ENCODE results near the gene MAT2A. TPM values are rescaled to one million over a fixed set of nuclear protein-coding genes. Genes with fewer than 3 reads are reported as not detected.
"Not testable (repeated sequence)": the region's sequence is repeated elsewhere in the genome, so short reads cannot be mapped to it uniquely, and the experiment has no call there.

Gene MAT2A
- total RNA-seq, 1 donor, result 124 TPM

- DNase-seq (ENCODE audit: low read depth), result no peak
- no peak overlapping the region for H3K4me3 ChIP-seq (ENCODE audit: low read depth, low read length)
- no peak for TF ChIP-seq CTCF (IDR thresholded peaks at IDR 0.05; ENCODE audit: insufficient read depth, low read depth, low read length)
Observed at GRCh38 chr2:85554980-85555612, 16.1 kb downstream of the MAT2A start.

- DNase-seq (ENCODE audit: low read depth), result no peak
- H3K4me3 ChIP-seq (ENCODE audit: low read depth, low read length), result no peak overlapping the region
- TF ChIP-seq CTCF (IDR thresholded peaks at IDR 0.05; ENCODE audit: insufficient read depth, low read depth, low read length), result no peak
Observed at GRCh38 chr2:85557130-85557529, 18.2 kb downstream of the MAT2A start.

GRCh38 chr2:85558160-85558559 is 19.2 kb downstream of the MAT2A start:
- H3K4me3 ChIP-seq (ENCODE audit: low read depth, low read length), result no peak overlapping the region
- no peak for TF ChIP-seq CTCF (IDR thresholded peaks at IDR 0.05; ENCODE audit: insufficient read depth, low read depth, low read length)
- DNase-seq (ENCODE audit: low read depth), result no peak

GRCh38 chr2:85560403-85560726 is 21.4 kb downstream of the MAT2A start:
- DNase-seq (ENCODE audit: low read depth), result not testable (repeated sequence)

GRCh38 chr2:85560812-85561279 is 21.9 kb downstream of the MAT2A start:
- H3K4me3 ChIP-seq (ENCODE audit: low read depth, low read length), result peak overlapping the region; percentile 72
- peak; percentile 24 for DNase-seq (ENCODE audit: low read depth)
- TF ChIP-seq CTCF (IDR thresholded peaks at IDR 0.05; ENCODE audit: insufficient read depth, low read depth, low read length), result no peak

More at GRCh38 chr2:85560403-85560726, 21.4 kb downstream of the MAT2A start:
- peak overlapping the region; percentile 72 for H3K4me3 ChIP-seq (ENCODE audit: low read depth, low read length)

- DNase-seq (ENCODE audit: low read depth), result peak; percentile 96
- peak; percentile 30 for TF ChIP-seq CTCF (IDR thresholded peaks at IDR 0.05; ENCODE audit: insufficient read depth, low read depth, low read length)
- H3K4me3 ChIP-seq (ENCODE audit: low read depth, low read length), result peak within 1 kb of the TSS; percentile 72
Observed at GRCh38 chr2:85561280-85562212, 22.6 kb downstream of the MAT2A start, which contains the start of gene GGCX. GGCX (minus strand) TSS chr2:85561493; CDS start chr2:85561428, 65 bp downstream.

GRCh38 chr2:85564144-85564563 is 25.2 kb downstream of the MAT2A start:
- no peak for TF ChIP-seq CTCF (IDR thresholded peaks at IDR 0.05; ENCODE audit: insufficient read depth, low read depth, low read length)
- H3K4me3 ChIP-seq (ENCODE audit: low read depth, low read length), result no peak overlapping the region
- peak; percentile 18 for DNase-seq (ENCODE audit: low read depth)

All from fibroblast of villous mesenchyme (primary cell).